ENCODE data around the gene GNAL. TPM values are rescaled to one million over a fixed set of nuclear protein-coding genes. Genes with fewer than 3 reads are reported as not detected.

GNAL gene
- 1.8 TPM for total RNA-seq

DNA sequence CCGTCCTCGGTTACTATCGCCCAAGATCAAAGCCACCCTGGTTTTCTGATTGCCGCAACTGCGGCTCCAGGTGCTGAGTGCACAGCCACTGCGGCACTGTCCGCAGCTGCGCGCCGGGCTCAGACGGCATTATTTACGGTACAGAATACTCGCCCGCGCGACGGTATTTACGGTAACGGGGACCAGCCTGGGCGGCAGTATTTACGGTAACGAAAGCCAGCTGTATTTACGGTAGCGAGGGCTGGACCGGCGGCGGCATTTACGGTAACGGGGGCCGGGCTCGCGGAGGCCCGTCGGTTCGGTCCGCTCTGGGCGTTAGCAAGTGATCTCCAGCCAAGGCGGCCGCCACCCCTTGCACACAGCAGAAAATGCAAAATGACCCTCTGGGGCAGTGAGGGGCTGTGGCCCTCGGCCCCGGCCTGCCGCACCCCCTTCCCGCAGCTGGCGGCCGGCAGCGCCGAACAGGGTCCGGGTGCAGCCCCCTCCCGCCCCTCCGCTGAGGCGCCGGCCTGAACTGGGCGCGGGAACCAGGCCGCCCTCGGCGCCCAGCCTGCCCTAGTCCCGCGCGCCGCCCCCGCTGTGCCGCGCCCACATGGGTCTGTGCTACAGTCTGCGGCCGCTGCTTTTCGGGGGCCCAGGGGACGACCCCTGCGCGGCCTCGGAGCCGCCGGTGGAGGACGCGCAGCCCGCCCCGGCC, at the start of gene GNAL:
Gene GNAL (plus strand): TSS at position 293 of the 697 bp plus-strand sequence. CDS start 300 bp downstream, at position 593.

GRCh38 chr18:11851146-11851805, 162.2 kb downstream of the GNAL start, which contains the start of gene CHMP1B:
Gene CHMP1B, plus strand, starts transcription at chr18:11851413. Its CDS starts 99 bp downstream, at chr18:11851512.

GRCh38 chr18:11908182-11909060, 219.4 kb downstream of the GNAL start, which contains the start of gene MPPE1:
Gene MPPE1, minus strand, starts transcription at chr18:11908317. Its CDS starts 11,053 bp downstream, at chr18:11897264.

Other genes with a start within 250 kb of the GNAL start
- gene SLC35G4, start 79.7 kb upstream of the GNAL start, total RNA-seq, result not detected
- gene CHMP1B, start 162.1 kb downstream of the GNAL start, total RNA-seq, result 52.4 TPM
- gene MPPE1, start 219.1 kb downstream of the GNAL start, total RNA-seq, result 40.9 TPM

Measured in metanephros (tissue), 1 donor.